ENCODE data around the gene CACNG4. TPM values are rescaled to one million over a fixed set of nuclear protein-coding genes. Genes with fewer than 3 reads are reported as not detected.

CACNG4 gene
- total RNA-seq, 1 experiment from 2014 or later = 40.3 TPM

DNA sequence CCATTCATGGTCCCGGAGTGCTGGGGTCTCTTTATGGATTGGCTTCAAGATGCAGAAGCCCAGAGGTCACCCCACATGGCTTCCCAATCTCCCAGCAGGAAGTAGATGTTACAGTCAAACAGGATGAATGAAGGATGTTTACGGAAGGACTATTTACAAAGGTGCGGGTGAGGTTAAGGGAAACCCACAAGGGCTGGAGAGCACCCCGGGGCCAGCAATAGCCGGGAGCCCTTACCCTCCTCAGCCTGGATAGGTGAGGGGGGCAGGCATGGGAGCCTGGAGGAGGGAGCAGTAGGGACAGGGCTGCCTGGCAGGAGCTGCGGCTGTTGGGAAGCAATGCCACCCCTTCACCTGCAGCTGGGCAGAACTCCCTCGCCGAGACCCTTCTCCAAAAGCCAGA lies 55.3 kb downstream of the CACNG4 start:
- Histone ChIP-seq H3K4me1 (ENCODE audit: control insufficient read depth, insufficient read depth, low read length) (no peaks in the 10 kb centered on the region), H3K36me3 (ENCODE audit: control insufficient read depth, insufficient read depth, low read length) (no peaks in the 10 kb centered on the region), H3K27ac (ENCODE audit: low read length) (no peak overlapping the region), H3K27me3 (ENCODE audit: control insufficient read depth, insufficient read depth, low read length) (no peaks in the 10 kb centered on the region), H3K4me3 (ENCODE audit: low read depth in 2 of 2, low read length in 2 of 2) (no peak overlapping the region), H3K9me3 (ENCODE audit: control insufficient read depth, insufficient read depth, low read depth, low read length) (no peaks in the 10 kb centered on the region)
- TF ChIP-seq TCF7L2 (IDR thresholded peaks at IDR 0.05; ENCODE audit: low read depth, low read length) (no peak), SIN3A (IDR thresholded peaks at IDR 0.05; ENCODE audit: borderline replicate concordance, insufficient read depth, low read depth, low read length) (no peak)
- TF ChIP-seq, protein P1, sequence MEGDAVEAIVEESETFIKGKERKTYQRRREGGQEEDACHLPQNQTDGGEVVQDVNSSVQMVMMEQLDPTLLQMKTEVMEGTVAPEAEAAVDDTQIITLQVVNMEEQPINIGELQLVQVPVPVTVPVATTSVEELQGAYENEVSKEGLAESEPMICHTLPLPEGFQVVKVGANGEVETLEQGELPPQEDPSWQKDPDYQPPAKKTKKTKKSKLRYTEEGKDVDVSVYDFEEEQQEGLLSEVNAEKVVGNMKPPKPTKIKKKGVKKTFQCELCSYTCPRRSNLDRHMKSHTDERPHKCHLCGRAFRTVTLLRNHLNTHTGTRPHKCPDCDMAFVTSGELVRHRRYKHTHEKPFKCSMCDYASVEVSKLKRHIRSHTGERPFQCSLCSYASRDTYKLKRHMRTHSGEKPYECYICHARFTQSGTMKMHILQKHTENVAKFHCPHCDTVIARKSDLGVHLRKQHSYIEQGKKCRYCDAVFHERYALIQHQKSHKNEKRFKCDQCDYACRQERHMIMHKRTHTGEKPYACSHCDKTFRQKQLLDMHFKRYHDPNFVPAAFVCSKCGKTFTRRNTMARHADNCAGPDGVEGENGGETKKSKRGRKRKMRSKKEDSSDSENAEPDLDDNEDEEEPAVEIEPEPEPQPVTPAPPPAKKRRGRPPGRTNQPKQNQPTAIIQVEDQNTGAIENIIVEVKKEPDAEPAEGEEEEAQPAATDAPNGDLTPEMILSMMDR (IDR thresholded peaks at IDR 0.05) = no peak
- DNase-seq (ENCODE audit: low read depth, low spot score) = no peak
- CTCF ChIA-PET = no interaction called here
- in situ Hi-C loops (cut with HindIII; ENCODE audit: low pct_unique_long_range_greater_than_20kb, low sequenced_read_pairs) = no loop called here
- BruUV-seq (replicated peaks) = no TSS peak
- no peak for ATAC-seq
- POLR2A ChIA-PET = no interaction called here
- intact Hi-C loops (cut with micrococcal nuclease; ENCODE audit: unreplicated experiment) = no loop called here

DNA sequence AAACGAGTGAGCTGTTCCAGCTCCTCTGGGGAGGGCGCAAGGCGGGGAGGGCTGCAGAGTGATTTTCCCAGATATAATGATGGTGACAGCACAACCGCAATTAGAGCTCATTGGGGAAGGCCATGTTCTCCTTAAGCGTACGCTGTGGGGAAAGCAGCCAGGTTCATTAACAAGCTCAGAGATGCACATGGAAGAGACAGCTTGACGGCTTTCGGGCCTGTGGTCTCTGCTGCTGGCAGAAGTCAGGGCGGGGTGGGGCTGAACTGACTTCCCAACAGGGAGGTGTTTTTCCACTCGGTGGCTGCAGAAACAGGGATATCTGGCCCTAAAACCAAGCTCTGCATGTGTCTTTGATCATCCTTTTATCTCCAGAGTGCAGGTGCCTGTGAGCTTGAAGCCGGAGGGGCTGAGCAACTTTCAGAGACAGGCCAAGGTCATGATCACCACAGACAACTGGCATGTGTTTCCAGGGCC lies 55.8 kb downstream of the CACNG4 start:
- ChIA-PET POLR2A (no interaction called here), CTCF (no interaction called here)
- in situ Hi-C loops (cut with HindIII; ENCODE audit: low pct_unique_long_range_greater_than_20kb, low sequenced_read_pairs) = no loop called here
- Histone ChIP-seq H3K9me3 (ENCODE audit: control insufficient read depth, insufficient read depth, low read depth, low read length) (no peaks in the 10 kb centered on the region), H3K27ac (ENCODE audit: low read length) (no peak overlapping the region), H3K27me3 (ENCODE audit: control insufficient read depth, insufficient read depth, low read length) (no peaks in the 10 kb centered on the region), H3K36me3 (ENCODE audit: control insufficient read depth, insufficient read depth, low read length) (no peaks in the 10 kb centered on the region), H3K4me1 (ENCODE audit: control insufficient read depth, insufficient read depth, low read length) (no peaks in the 10 kb centered on the region), H3K4me3 (ENCODE audit: low read depth in 2 of 2, low read length in 2 of 2) (no peak overlapping the region)
- TF ChIP-seq SIN3A (IDR thresholded peaks at IDR 0.05; ENCODE audit: borderline replicate concordance, insufficient read depth, low read depth, low read length) (no peak), POLR2AphosphoS5 (IDR thresholded peaks at IDR 0.05; ENCODE audit: low read depth, low read length) (no peak), TCF7L2 (IDR thresholded peaks at IDR 0.05; ENCODE audit: low read depth, low read length) (no peak)
- TF ChIP-seq, protein P2, sequence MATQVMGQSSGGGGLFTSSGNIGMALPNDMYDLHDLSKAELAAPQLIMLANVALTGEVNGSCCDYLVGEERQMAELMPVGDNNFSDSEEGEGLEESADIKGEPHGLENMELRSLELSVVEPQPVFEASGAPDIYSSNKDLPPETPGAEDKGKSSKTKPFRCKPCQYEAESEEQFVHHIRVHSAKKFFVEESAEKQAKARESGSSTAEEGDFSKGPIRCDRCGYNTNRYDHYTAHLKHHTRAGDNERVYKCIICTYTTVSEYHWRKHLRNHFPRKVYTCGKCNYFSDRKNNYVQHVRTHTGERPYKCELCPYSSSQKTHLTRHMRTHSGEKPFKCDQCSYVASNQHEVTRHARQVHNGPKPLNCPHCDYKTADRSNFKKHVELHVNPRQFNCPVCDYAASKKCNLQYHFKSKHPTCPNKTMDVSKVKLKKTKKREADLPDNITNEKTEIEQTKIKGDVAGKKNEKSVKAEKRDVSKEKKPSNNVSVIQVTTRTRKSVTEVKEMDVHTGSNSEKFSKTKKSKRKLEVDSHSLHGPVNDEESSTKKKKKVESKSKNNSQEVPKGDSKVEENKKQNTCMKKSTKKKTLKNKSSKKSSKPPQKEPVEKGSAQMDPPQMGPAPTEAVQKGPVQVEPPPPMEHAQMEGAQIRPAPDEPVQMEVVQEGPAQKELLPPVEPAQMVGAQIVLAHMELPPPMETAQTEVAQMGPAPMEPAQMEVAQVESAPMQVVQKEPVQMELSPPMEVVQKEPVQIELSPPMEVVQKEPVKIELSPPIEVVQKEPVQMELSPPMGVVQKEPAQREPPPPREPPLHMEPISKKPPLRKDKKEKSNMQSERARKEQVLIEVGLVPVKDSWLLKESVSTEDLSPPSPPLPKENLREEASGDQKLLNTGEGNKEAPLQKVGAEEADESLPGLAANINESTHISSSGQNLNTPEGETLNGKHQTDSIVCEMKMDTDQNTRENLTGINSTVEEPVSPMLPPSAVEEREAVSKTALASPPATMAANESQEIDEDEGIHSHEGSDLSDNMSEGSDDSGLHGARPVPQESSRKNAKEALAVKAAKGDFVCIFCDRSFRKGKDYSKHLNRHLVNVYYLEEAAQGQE (IDR thresholded peaks at IDR 0.05; ENCODE audit: insufficient read depth in 1 of 2, low read depth in 2 of 2, low read length in 1 of 2) = no peak
- TF ChIP-seq, protein P1 (IDR thresholded peaks at IDR 0.05) = no peak
- DNase-seq (ENCODE audit: low read depth, low spot score) = no peak
- BruUV-seq (replicated peaks) = no TSS peak
- no peak for ATAC-seq
- intact Hi-C loops (cut with micrococcal nuclease; ENCODE audit: unreplicated experiment) = no loop called here

All from Panc1 (cell line).